ENCODE data around the gene CITED2.

CITED2 gene

DNA sequence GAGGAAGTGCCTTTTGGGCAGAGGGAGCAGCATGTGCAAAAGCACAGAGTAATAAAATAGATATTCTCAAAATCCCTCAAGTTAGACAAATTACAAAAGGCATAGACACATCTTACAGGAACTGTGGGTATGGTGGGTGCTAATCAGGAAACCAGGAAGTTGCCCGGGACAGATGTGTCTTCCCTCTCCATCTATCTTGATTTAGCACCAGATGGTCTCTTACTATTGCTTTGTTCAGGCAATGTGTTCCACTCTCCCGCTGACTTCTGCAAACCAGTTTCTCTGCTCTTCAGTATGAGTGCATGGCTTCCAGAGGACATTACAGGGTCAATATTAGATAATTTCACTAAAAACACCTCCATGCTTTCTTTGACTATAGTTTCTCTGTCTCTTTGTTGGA, 13.2 kb downstream of the CITED2 start:
- no peak overlapping the region for H3K27ac ChIP-seq
- TF ChIP-seq, protein P1, sequence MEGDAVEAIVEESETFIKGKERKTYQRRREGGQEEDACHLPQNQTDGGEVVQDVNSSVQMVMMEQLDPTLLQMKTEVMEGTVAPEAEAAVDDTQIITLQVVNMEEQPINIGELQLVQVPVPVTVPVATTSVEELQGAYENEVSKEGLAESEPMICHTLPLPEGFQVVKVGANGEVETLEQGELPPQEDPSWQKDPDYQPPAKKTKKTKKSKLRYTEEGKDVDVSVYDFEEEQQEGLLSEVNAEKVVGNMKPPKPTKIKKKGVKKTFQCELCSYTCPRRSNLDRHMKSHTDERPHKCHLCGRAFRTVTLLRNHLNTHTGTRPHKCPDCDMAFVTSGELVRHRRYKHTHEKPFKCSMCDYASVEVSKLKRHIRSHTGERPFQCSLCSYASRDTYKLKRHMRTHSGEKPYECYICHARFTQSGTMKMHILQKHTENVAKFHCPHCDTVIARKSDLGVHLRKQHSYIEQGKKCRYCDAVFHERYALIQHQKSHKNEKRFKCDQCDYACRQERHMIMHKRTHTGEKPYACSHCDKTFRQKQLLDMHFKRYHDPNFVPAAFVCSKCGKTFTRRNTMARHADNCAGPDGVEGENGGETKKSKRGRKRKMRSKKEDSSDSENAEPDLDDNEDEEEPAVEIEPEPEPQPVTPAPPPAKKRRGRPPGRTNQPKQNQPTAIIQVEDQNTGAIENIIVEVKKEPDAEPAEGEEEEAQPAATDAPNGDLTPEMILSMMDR (conservative IDR thresholded peaks at IDR 0.05) = no peak

DNA sequence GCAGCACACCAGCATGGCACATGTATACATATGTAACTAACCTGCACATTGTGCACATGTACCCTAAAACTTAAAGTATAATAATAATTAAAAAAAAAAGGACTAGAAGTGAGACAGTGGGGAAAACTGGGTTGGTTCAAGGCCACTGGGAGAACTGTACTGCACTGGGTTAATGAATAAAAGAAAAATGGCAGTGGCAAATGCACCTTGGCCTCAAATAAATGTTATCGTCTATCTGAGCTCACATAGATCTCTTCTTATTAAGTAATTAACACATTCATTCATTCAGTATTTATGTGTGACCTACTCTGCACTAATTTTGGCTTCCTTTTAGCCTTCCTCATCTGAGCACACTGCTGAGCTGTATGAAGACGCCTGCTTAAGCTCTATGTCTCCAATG, 17.5 kb downstream of the CITED2 start:
- H3K27ac ChIP-seq = no peak overlapping the region
- TF ChIP-seq, protein P1 (conservative IDR thresholded peaks at IDR 0.05) = no peak

DNA sequence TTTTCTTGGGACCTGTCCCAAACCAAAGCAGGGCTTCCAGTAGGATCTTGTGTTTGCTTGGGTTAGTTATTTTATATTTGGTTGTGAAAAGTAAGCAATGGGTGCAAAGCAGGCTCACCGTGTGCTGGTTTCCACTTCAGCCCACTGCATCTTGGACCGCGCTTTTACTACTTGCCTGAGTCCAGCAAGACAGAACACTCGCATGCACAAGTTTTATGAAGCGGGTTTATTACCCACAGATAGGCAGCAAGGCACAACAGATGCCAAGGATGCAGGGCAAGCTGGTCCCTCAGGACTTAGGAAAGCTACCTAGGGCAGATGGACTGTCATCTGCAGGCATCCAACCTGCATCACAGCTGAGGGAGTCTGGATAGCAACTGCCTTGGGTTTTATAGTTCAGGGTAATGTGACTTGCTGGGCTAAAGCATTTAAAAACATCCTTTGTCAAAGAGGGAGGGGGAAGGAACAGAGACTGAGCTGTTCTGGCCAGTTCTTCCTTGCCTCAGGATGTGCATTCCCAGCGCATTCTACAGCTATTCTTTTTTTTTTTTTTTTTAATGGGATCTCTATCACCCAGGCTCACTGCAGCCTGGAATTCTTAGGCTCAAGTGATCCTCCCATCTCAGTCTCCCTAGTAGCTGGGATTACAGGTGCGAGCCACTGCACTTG, 18.5 kb downstream of the CITED2 start:
- TF ChIP-seq, protein P1 (conservative IDR thresholded peaks at IDR 0.05) = no peak
- H3K27ac ChIP-seq = no peak overlapping the region

DNA sequence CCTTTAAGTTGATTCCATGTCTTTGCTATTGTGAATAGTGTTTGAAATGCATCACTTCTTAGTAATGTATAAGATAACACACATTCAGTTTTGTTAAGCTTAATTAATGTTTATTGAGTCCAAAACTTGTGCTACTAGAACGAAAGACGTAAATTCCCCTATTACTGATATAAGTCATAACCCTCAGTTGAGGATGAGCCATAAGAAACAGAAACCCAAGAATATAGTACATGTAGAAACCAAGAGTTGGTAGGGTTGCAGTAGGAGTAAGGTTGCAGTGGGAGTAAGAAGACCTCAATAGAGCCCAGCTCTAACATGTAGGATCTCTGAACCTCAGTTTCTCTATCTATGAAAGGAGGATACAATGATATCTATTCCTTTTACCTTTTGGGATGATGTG, 19.3 kb downstream of the CITED2 start:
- TF ChIP-seq, protein P1 (conservative IDR thresholded peaks at IDR 0.05) = no peak
- H3K27ac ChIP-seq = no peak overlapping the region

DNA sequence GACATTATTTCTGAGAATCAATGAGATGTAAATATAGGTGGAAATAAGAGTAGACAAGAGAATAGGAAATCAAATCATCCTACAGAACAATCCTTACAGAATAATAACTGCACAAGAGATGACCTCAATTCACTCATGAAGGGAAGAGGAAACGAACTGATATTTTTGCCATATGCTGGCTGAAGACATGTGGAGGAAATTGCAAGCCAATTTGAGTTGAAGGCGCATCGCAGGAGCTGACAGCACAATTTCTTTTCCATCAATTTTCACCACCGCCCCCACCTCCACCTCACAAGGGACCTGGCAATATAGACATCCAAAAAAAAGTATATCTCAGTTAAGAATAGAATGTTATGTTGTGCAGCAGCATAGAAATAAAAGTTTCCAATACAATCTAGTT, 20.3 kb downstream of the CITED2 start:
- no peak overlapping the region for H3K27ac ChIP-seq
- TF ChIP-seq, protein P1 (conservative IDR thresholded peaks at IDR 0.05) = no peak

DNA sequence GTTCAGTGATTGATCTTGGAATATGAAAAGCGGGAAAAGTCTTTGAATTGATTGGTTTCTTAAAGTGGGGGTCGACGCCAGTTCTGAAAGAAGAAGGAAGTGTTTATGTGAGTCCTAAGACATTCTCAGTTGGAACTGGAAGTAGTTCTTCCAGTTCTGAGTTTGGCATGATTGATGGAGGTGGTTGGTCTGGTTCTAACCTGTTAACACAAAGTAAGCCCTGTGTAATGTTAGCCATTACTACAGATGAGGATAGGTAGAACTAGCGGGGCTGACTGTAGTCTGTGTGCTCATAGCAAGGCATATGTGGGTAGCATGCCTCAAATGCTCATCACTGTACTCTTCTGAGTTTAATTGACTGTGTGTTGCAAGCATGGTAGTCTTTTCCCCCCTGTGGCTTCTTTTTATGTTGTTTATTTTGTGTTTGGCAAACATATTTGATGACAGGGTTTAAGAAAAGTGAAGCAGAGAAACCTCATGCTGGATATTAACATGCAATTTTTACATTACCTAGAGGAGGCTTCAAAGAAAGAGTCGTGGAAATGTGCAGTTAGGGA, 24.9 kb downstream of the CITED2 start:
- H3K27ac ChIP-seq = peak overlapping the region; percentile 80
- TF ChIP-seq, protein P1 (conservative IDR thresholded peaks at IDR 0.05) = no peak

DNA sequence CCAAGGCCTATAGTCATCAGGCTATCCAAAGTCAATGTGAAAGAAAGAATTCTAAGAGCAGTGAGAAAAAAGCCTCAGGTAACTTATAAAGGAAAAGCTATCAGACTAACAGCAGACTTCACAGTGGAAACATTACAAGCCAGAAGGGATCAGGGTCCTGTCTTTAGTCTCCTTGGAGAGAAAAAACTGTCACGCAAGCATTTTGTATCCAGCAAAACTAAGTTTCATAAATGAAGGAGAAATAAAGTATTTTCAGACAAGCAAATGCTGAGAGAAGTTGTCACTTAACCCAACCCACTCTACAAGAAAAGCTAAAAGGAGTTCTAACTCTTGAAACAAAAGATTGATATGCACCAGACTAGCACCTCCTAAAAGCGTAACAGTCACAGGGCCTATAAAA, 28.1 kb downstream of the CITED2 start:
- TF ChIP-seq, protein P1 (conservative IDR thresholded peaks at IDR 0.05) = no peak
- H3K27ac ChIP-seq = no peak overlapping the region

All from VCaP (cell line).